ENCODE data around the gene PCDH9.

Gene PCDH9

DNA sequence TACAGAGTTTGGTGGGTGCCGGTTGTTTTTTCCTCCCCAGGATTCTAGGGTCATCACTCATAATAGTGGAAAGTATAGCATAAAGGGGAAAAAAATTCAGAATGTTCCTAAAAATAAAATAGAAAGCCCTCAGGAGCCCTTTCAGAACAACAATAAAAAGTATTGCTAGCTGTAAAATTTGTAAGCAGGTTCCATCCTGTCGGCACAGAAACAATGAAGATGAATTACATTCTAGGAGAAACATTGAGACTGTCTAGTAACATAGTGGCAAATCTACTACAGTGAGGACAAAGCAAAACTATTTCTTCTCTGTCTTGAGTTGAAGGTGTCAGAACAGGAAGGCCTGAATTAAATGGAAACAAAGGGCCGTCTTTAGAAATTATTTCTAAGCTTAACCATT lies 870.7 kb downstream of the PCDH9 start:
- in situ Hi-C loops (cut with MboI; ENCODE audit: low sequenced_read_pairs) = no loop called here

DNA sequence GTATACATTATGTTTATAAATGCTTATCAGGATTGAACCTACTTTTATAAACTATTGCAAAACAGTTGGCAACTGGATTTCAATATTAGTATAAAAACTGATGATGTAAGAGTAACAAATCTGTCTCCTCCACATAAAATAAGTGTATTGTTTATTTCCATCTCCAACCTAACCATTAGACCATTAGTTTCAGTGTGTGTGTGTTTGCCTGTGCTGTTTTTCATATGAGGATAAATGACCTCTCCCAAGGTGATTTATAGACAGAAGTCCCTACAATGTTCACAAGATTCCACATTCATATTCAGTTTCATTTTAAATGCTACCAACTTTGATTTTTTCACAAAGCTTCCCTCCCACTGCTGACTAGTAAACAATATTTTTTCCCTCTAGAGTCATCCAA lies 871.6 kb downstream of the PCDH9 start:
- in situ Hi-C loops (cut with MboI; ENCODE audit: low sequenced_read_pairs) = no loop called here

DNA sequence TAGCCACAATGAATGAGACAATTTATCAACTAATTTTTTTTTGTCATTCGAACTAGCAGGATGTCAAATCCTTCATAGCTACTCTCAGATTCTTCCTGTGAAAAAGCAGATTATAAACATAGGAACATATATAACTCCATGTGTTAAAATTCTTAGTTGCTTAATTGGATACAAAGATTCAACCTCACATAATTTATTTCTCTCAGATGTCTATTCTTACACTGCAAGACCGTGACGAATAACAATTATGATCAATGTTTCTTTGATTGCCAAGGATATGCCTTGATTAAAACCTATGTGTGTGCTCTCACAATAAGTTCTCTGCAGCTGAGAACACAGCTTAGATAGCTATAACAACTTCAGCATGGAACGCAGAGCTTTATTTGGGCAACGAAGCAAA lies 872.7 kb downstream of the PCDH9 start:
- in situ Hi-C loops (cut with MboI; ENCODE audit: low sequenced_read_pairs) = no loop called here

DNA sequence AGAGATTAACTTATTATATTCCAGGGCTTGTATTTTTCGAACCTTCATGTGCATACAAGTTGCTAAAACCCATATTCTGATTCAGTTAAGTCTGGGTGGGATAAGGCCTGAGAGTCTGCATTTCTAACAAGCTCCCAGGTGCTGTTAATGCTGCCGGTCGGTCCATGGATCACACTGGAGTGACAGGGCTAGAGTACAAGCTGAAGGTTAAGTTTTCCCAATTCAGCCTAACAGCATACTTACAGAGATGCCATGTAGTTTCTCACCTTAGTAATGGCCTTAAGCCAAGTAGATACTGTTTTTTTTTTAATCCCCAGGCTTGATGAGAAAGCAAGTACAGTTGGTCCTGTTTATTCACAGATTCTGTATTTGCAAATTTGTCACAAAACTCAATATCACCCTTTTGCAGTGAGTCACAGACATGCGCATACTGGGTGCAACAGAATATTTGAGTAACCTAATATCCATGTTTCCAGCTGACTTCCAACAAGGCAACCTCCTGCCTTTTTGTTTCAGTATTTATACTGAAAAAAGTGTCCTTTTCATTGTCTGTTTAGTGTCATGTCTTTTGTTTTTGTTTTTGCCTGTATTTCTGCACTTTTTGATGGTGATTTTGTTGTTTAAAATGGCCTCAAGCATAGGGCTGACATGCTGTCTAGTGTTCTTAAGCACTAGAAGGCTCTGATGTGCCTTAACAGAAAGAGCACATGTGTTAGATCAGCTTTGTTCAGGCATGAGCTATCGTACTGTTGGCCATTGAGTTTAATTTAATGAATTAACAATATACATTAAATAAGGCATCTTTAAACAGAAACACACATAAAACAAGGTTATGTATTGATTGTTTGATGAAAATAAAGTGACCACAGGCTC lies 875.0 kb downstream of the PCDH9 start:
- in situ Hi-C loops (cut with MboI; ENCODE audit: low sequenced_read_pairs) = no loop called here

DNA sequence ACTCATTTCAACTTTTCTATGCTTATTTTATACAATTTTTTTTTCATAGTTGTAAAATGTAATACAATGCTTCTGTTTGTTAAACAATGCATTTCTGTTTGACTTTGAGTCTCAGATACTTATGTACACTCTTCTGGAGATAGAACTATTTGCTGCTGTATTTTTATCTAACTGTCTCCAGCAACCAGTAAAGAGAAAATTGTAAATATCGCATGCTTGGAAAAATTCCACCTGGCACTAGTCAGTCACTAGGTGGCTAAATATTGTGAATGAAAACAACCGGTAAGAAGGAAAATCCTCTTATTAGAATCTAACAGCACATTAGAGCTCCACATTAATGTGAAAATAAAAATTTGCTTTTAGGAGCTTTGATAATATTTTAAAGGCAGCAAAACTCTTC lies 876.5 kb downstream of the PCDH9 start:
- in situ Hi-C loops (cut with MboI; ENCODE audit: low sequenced_read_pairs) = no loop called here

DNA sequence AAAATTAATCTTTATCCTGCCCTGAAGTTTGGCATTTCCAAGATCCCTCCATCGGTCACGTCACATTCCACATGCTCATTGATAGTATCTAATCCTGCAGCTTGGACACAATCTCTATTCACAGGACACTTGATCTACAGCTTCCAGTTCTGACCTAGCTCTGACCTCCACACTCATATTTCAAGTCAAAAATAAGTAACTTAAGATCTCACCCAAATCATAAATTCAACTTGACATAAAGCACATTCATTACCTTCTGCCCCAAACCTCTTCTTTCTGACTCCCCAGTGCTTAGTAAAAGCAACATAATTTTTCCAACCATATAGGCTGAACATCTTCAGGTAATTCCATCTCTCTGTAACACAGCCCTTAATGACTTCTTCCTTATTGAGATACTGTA lies 880.2 kb downstream of the PCDH9 start:
- in situ Hi-C loops (cut with MboI; ENCODE audit: low sequenced_read_pairs) = no loop called here

DNA sequence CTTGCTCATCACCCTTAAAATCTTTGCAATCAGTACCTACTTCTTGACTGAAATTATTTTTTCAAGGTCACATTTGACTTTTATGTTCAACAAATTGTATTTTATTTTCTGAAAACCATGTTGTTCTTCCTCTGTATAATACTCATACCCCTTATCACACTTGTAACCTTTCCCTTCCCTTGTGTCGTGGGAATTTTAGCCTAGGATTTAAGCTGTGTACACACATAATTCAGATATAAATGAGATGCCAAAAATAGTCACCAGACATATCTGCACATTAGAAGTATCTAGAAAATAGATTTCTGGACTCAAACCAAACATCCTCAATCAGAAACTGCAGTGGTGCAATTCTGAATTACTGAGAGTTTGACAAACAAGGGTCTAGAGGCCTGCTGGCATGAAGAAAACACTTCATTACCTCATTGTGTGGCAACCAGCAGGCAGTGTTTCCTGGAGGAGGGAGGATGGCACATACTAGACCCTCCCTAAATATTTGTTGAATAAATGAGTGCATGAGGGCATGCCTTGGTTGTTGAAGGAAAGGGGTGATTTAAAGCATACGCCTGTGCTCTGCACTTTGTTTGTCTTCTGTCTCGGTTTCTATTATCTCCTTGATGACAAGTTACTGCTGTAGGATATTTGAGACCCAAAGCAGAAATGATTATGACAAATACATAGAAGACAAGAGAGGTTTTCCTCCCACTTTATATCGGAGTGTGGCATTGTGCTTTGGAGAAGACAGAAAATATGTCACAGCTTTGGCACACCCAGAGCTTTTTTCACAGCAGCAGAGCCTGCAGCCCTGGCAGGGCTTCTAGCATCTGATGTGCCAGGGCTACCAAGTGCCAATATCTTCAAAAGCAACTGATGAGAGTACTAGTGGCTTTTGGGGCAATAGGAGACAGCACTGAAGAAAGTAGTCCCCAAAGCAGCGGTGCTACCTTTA lies 881.1 kb downstream of the PCDH9 start:
- in situ Hi-C loops (cut with MboI; ENCODE audit: low sequenced_read_pairs) = no loop called here

DNA sequence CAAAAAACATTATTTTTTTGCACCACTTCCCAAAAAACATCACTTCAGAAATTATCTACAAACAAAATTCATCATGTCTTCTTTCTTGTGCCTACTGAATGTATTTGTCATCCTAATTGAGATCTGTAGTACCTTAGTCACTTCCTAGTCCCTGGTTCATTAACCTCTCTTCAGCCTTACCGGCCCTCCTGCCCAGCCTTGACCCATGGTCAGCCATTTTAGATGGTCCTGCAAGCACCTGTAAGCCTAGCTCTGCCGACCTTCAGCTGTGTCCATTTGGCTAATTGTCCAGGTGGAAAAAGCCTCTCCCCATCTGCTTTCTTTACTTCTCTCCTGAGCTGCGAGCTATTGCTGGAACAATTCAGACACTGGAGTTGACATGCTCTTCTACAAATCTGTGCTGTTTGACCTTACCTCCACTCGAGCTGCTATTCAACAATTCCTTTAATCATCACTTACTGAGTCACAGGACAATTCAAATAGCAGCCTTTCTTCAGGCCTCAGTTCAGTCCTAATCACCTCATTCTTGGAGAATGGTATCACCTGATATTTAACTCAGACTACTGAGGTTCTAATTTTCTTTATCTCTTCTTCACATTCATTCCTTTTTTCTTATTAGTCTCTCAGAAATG lies 882.5 kb downstream of the PCDH9 start:
- in situ Hi-C loops (cut with MboI; ENCODE audit: low sequenced_read_pairs) = no loop called here

DNA sequence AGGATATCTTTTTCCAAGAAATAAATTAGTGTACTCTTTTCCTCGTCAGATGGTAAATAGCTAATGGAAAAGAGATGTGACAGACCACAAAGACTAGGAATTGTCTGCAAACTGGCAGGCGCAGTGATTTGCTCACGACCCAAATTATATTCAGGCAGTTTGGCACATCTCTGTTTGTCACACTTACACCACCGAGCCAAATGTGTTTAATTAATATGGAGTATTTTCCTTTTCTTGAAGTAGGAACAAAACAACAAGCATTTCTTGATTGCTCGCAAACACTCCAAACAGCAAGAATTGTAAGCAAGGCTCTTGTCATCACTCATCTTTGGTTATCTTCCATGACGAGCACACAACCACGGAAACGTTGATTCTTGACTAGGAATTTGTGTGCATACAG lies 884.2 kb downstream of the PCDH9 start:
- in situ Hi-C loops (cut with MboI; ENCODE audit: low sequenced_read_pairs) = no loop called here

DNA sequence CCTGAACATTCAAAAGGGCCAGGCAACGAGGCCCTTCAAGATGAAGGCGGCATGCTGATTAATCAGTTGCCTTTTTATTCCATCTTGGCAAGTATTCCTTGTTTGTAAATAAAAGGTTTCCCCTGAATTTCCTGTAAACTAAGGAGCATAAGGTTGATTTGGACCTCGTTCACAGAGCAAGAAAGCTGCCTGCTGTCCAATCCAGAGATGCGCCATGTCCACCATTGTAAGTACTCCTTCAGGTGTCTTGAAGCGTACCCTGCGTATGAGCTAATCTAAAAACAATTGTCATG lies 884.7 kb downstream of the PCDH9 start:
- in situ Hi-C loops (cut with MboI; ENCODE audit: low sequenced_read_pairs) = no loop called here

DNA sequence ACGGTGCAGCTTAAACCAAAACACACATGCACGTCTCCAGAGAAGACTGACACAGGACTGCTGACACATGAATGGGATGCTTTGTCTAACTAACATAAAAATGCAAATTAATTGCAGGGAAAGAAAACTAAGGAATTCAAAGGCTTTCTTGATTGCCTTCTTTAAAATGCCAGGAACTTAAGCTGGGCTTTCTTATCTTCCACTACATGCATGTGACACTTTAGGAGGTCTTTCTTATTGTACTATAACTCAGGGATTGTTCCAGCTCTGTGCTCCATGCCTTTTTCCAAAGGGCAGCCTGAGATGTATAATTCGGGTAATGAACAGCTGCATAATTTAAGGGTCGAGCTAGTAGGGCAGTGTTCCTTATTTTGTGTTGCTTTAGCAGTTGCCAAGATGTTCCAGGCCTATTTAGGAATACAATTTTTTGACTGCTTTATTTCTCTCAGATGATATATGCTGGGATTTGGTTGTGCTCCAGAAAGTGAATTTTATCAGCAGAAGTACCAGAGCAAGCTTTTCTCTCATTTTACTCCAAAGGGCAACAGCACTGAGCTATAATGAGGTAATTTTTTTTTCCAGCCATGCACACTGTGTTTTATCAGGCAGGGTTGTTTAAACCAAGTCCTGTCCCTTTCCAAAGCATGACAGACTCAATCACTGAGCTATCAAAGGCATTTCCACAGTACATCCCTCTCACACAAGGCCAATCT lies 885.2 kb downstream of the PCDH9 start:
- in situ Hi-C loops (cut with MboI; ENCODE audit: low sequenced_read_pairs) = no loop called here

DNA sequence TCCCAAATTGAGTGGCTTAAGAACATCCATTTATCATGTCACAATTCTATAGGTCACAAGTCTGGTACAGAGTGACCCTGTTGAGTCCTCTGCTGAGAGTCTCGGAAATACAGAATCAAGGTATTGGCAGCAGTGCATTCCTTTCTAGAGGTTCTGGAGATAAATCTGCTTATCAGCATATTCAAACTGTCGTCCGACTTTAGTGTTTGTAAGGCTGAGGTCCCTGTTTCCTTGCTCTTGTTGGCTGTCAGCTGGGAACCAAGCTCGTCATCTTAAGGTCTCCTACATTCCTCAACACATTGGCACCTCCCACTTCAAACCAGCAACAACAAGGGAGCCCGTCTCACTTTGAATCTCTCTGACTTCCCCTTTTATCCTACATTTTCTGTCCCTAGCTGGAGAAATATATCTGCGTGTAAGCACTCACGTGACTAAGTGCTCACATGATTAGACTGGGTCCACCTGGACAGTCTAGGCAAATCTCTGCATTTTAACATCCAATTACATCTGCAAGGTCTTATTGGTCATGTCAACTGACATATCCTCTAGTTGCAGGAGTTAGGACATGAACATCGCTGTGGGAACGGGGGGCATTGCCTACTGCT lies 886.8 kb downstream of the PCDH9 start:
- in situ Hi-C loops (cut with MboI; ENCODE audit: low sequenced_read_pairs) = no loop called here

DNA sequence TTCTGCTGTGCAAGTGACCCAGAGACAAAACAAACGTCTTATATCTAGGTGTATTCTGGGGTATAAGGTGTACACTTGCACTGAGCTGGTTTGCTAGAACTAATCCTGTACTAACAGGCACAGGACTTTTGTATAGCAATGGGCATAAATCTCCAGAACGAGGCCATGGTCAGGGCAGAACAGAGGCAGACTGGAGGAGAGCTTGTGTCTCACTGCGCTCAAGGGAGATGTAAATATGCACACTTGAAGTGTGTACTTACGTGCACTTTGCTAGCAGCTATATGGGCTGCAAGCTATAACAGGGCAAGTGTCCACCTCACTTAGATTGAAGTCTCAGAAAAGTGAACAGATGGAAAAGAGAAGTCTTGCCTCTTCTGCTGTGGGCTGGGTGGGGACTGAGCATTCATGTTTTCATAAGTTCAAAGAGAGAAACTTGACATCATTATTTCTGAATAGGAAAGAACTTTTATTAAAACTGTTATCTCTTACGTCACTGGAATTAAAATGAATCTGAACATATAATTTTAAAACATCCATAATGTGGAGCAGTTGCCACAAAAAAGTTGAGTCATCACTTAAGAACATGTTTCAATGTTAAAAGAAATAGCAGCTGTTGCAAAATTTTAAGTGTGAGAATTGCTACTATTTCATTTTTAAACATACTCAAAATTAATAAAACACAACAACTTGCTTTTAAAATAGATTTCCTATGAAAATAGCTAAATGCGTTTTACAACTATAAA lies 888.3 kb downstream of the PCDH9 start:
- in situ Hi-C loops (cut with MboI; ENCODE audit: low sequenced_read_pairs) = no loop called here

DNA sequence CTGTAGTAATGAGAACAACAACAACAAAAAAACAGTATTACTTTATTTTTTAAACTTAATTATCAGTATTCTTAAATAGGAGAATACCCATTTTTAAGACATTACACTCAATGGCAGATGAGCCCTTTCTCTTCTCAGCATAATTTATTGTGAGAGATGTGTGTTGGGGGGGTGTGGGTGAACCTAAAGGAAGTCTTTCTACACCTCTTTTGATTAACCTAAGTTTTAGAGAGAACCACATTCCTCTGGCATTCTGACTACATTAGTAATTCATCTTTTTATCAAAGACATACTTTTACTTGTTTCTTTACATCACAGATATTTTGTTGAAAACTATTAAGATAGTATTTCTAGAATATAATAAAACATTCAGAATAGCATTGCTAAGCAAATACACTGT lies 890.9 kb downstream of the PCDH9 start:
- in situ Hi-C loops (cut with MboI; ENCODE audit: low sequenced_read_pairs) = no loop called here

DNA sequence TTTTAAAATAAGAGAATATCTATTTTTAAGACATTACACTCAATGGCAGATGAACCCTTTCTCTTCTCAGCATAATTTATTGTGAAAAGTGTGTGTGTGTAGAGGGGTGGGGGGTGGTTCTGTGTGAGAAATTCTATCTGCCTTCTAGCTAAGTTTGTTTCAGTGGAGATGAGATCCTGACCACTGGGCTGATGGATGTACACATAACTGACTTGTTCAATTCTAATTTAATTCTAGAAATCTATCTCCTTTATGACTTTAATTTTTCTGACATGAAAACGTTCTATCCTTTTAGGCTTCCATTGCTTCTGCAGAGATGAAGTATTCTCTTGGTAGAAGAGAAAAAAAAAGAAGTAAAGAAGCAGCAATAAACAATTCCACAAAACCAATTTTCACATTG lies 891.6 kb downstream of the PCDH9 start:
- in situ Hi-C loops (cut with MboI; ENCODE audit: low sequenced_read_pairs) = no loop called here

DNA sequence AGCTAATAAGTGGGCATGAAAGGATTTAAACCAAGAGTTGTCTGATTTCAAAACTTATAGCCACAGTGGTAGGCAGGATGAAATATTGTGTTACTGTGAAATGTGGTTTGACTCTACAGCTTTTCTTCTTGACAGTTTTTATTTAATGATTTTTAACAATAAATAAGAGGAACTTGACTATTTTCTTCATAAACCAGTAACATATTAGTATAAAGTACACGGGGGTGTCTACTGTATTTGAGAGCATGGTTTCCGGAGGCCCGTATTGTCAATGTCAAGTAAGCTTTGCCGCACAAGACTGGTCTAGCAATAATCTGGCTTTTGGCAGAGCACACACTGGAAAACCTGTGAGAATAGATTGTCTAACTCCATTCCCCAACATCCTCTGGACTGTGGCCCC lies 894.5 kb downstream of the PCDH9 start:
- in situ Hi-C loops (cut with MboI; ENCODE audit: low sequenced_read_pairs) = no loop called here

DNA sequence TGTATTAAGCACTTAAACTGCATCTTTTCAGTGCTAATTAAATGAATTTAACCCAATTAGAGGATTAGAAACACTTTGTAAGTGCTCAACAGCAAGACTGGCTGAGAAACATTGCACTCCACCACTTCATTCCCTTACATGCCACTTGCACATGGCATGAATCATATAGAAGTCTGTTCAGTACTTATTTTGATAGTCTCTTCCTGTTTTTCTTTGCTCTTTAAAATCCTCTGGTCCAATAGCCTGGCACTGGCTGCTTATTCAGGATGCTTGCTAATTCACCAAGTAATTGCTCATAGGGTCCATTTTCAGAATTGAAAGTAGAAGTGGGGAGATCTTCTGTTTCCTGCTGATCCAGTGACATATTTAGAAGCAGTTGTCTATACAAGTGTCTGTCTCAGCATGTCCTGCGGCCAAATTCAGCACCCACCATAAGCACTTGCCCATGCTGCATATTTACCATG lies 900.1 kb downstream of the PCDH9 start:
- in situ Hi-C loops (cut with MboI; ENCODE audit: low sequenced_read_pairs) = no loop called here

DNA sequence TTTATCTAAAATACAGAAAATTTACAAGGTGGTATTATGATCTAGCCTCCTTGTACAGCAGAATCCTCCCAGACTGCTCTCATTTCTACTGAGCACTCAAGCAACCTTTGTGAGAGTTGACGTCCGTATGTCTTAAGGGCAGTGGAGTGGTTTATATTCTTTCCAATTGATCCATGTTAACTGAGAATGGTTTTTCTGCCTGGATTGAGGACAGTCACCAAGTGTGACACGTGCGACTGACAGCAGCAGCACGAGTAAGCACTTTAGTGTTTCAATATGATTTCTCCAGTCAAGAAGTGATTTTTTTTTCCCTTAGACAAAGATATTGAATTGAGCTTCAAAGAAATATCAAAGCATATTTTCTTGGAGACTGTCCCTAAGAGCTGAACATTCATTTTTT lies 901.7 kb downstream of the PCDH9 start:
- in situ Hi-C loops (cut with MboI; ENCODE audit: low sequenced_read_pairs) = no loop called here

DNA sequence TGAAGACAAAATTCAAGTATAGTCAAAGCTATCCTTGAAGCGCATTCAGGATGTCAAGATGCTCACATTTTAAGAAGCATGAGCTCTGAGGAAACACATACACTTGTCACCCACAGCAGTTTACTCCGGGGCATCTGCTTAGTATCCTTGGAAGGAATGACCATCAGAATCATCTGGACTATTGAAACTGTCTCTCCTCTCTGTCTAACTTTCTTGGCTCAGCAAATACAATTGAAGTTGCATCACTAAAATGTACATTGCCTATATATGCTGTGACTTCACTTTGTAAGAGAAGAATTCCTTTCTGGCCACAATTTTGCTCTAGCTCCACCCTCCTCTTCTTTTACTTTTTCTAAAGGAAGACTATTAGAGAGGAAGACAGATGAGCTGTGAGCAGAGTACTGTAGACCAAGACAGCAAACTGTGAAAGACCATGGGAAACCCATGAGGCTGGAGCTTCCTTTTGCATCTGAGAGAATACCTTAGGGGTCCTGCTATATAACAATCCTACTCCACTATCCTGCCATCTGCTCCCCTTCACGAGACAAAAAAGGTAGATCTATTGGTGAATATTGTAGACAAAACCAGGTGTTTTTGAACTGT lies 906.3 kb downstream of the PCDH9 start:
- in situ Hi-C loops (cut with MboI; ENCODE audit: low sequenced_read_pairs) = no loop called here
